NCI-H1092 treated with DMSO at 0.1 percent for 48 hours (cell line): ENCODE data around the gene NID1.

Source experiments
- DNase-seq: peaks from one replicate; lab custom pipeline; 2025; lab: John Stamatoyannopoulos, UW

NID1 gene

GRCh38 chr1:235955777-235956176 is 109.1 kb downstream of the NID1 start:
- no peak for DNase-seq

- no peak for DNase-seq
These were observed 110.3 kb downstream of the NID1 start for GRCh38 chr1:235954306-235955283.

GRCh38 chr1:235953801-235954200 is 111.1 kb downstream of the NID1 start:
- DNase-seq, result no peak

GRCh38 chr1:235952950-235953615 is 111.8 kb downstream of the NID1 start:
- DNase-seq, result no peak

- DNase-seq, result no peak
These were observed 113.2 kb downstream of the NID1 start for GRCh38 chr1:235951661-235952060.

GRCh38 chr1:235950318-235950717 is 114.6 kb downstream of the NID1 start:
- no peak for DNase-seq

- DNase-seq, result no peak
These were observed 116.0 kb downstream of the NID1 start for GRCh38 chr1:235948774-235949427.

GRCh38 chr1:235947989-235948388 is 116.9 kb downstream of the NID1 start:
- DNase-seq, result no peak

GRCh38 chr1:235946571-235946981 is 118.3 kb downstream of the NID1 start:
- DNase-seq, result peak; percentile 9

GRCh38 chr1:235945775-235946570 is 118.9 kb downstream of the NID1 start:
- DNase-seq, result no peak

- DNase-seq, result no peak
These were observed 121.2 kb downstream of the NID1 start for GRCh38 chr1:235943581-235944114.

- DNase-seq, result no peak
These were observed 121.8 kb downstream of the NID1 start for GRCh38 chr1:235942979-235943575.

- no peak for DNase-seq
These were observed 122.3 kb downstream of the NID1 start for GRCh38 chr1:235942625-235942934.

- no peak for DNase-seq
These were observed 122.8 kb downstream of the NID1 start for GRCh38 chr1:235941876-235942624.

GRCh38 chr1:235940285-235940684 is 124.6 kb downstream of the NID1 start:
- DNase-seq, result no peak

GRCh38 chr1:235939480-235939775 is 125.5 kb downstream of the NID1 start:
- no peak for DNase-seq

- DNase-seq, result no peak
These were observed 126.0 kb downstream of the NID1 start for GRCh38 chr1:235938709-235939479.

GRCh38 chr1:235937123-235937522 is 127.8 kb downstream of the NID1 start:
- DNase-seq, result no peak

GRCh38 chr1:235935235-235936225 is 129.4 kb downstream of the NID1 start:
- DNase-seq, result no peak
